ENCODE results near the gene ERBB2. TPM values are rescaled to one million over a fixed set of nuclear protein-coding genes. Genes with fewer than 3 reads are reported as not detected.

ERBB2 gene
- total and polyA plus RNA-seq, 2 of the 13 experiments (the other 11 are each of a cell fraction or from before 2014, with no cell fraction given): 57.7 to 64.1 TPM

GRCh38 chr17:39700148-39700987, 504 bp downstream of the ERBB2 start (continued):
- TF ChIP-seq HMGXB4 (CRISPR knock-in tag; IDR thresholded peaks at IDR 0.05; ENCODE audit: borderline replicate concordance in 1 of 2, low read depth in 1 of 2): peak in 1 of 2 experiments; percentile 81; a peak in 2 of 4 replicates
- 0 out of 2 replicates have a peak, but pooled peaks have one; percentile 41 for TF ChIP-seq HNRNPL (IDR thresholded peaks at IDR 0.05; ENCODE audit: low read depth, low read length)
- peak; percentile 43; the same call in 1 of the 2 replicates for TF ChIP-seq TAF1 (CRISPR knock-in tag; IDR thresholded peaks at IDR 0.05)
- peak; percentile 79; the same call in 1 of the 2 replicates for TF ChIP-seq GFI1 (CRISPR knock-in tag; IDR thresholded peaks at IDR 0.05; ENCODE audit: borderline replicate concordance)
- TF ChIP-seq ZNF563 (CRISPR knock-in tag; IDR thresholded peaks at IDR 0.05): peak; percentile 72; the same call in 1 of the 2 replicates
- TF ChIP-seq MXD3 (CRISPR knock-in tag; IDR thresholded peaks at IDR 0.05): peak; percentile 23; the same call in 1 of the 2 replicates
- no peak for TF ChIP-seq ZNF337 (CRISPR knock-in tag; IDR thresholded peaks at IDR 0.05; ENCODE audit: borderline replicate concordance, low read depth)
- peak; percentile 22; the same call in 1 of the 2 replicates for TF ChIP-seq ZNF281 (CRISPR knock-in tag; IDR thresholded peaks at IDR 0.05; ENCODE audit: borderline replicate concordance)
- no peak for TF ChIP-seq ZNF672 (CRISPR knock-in tag; IDR thresholded peaks at IDR 0.05)
- TF ChIP-seq JDP2 (CRISPR knock-in tag; IDR thresholded peaks at IDR 0.05; ENCODE audit: borderline replicate concordance): no peak
- 0 out of 2 replicates have a peak, but pooled peaks have one; percentile 30 for TF ChIP-seq ZNF343 (CRISPR knock-in tag; IDR thresholded peaks at IDR 0.05)
- TF ChIP-seq MXD4 (CRISPR knock-in tag; IDR thresholded peaks at IDR 0.05): peak; percentile 41; the same call in 1 of the 2 replicates
- peak; percentile 54; the same call in 1 of the 2 replicates for TF ChIP-seq ZBTB43 (CRISPR knock-in tag; conservative IDR thresholded peaks at IDR 0.05)
- 0 out of 2 replicates have a peak, but pooled peaks have one; percentile 13 for TF ChIP-seq SP4 (CRISPR knock-in tag; IDR thresholded peaks at IDR 0.05)
- TF ChIP-seq IRX3 (CRISPR knock-in tag; IDR thresholded peaks at IDR 0.05; ENCODE audit: borderline replicate concordance, low read depth): 0 out of 2 replicates have a peak, but pooled peaks have one; percentile 39
- 0 out of 2 replicates have a peak, but pooled peaks have one; percentile 29 for TF ChIP-seq ZNF235 (CRISPR knock-in tag; IDR thresholded peaks at IDR 0.05; ENCODE audit: borderline replicate concordance)
- 0 out of 2 replicates have a peak, but pooled peaks have one; percentile 24 for TF ChIP-seq KDM3A (CRISPR knock-in tag; IDR thresholded peaks at IDR 0.05; ENCODE audit: low read depth)
- TF ChIP-seq ZNF362 (CRISPR knock-in tag; IDR thresholded peaks at IDR 0.05; ENCODE audit: borderline replicate concordance): peak; percentile 9; the same call in 1 of the 2 replicates
- TF ChIP-seq NFKB2 (CRISPR knock-in tag; IDR thresholded peaks at IDR 0.05; ENCODE audit: borderline replicate concordance): 0 out of 2 replicates have a peak, but pooled peaks have one; percentile 69
